ENCODE measurements around the gene ENAM.

- TF ChIP-seq USF2 (IDR thresholded peaks at IDR 0.05) = no peak
- no peak for TF ChIP-seq CTCF (IDR thresholded peaks at IDR 0.05)
- TF ChIP-seq CEBPB (IDR thresholded peaks at IDR 0.05) = no peak
- no peak for TF ChIP-seq SREBF2 (IDR thresholded peaks at IDR 0.05)
- TF ChIP-seq ESRRA (IDR thresholded peaks at IDR 0.05; ENCODE audit: borderline replicate concordance, low read length) = no peak
- no peak for TF ChIP-seq MAX (IDR thresholded peaks at IDR 0.05)
- TF ChIP-seq EP300 (IDR thresholded peaks at IDR 0.05) = no peak
- TF ChIP-seq ATOH8 (CRISPR knock-in tag; IDR thresholded peaks at IDR 0.05; ENCODE audit: low read depth) = no peak
- TF ChIP-seq ELK1 (IDR thresholded peaks at IDR 0.05; ENCODE audit: low read depth, low read length) = no peak
- no peak for TF ChIP-seq MYC (IDR thresholded peaks at IDR 0.05; ENCODE audit: borderline replicate concordance, low read length)
Measured at GRCh38 chr4:70630162-70630561, 1.6 kb downstream of the ENAM start.
